Measurements from ENCODE around the gene ABHD8. TPM values are rescaled to one million over a fixed set of nuclear protein-coding genes. Genes with fewer than 3 reads are reported as not detected.

The ABHD8 gene
- total and polyA plus RNA-seq, 2 of the 13 experiments (the other 11 are each of a cell fraction or from before 2014, with no cell fraction given), result 6.3 to 7.2 TPM

DNA sequence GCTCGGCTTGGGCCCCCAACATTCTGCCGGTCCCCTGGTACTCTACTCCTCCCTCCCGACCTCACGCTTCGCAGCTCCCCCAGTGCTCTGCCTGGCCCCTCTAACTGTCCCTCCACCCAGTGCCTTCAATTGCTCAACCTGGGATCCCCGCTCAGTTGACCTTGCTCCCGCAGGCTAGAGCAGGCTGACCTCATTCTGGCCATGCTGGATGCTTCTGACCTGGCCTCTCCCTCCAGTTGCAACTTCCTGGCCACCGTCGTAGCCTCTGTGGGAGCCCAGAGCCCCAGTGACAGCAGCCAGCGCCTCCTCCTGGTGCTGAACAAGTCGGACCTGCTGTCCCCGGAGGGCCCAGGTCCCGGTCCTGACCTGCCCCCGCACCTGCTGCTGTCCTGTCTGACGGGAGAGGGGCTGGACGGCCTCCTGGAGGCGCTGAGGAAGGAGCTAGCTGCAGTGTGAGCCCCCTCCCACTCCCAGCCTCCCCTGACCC, 37.7 kb upstream of the ABHD8 start (continued):
- TF ChIP-seq, protein P1, sequence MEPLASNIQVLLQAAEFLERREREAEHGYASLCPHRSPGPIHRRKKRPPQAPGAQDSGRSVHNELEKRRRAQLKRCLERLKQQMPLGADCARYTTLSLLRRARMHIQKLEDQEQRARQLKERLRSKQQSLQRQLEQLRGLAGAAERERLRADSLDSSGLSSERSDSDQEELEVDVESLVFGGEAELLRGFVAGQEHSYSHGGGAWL (CRISPR knock-in tag; IDR thresholded peaks at IDR 0.05), result 0 out of 2 replicates have a peak, but pooled peaks have one; percentile 57
- TF ChIP-seq, protein P2, sequence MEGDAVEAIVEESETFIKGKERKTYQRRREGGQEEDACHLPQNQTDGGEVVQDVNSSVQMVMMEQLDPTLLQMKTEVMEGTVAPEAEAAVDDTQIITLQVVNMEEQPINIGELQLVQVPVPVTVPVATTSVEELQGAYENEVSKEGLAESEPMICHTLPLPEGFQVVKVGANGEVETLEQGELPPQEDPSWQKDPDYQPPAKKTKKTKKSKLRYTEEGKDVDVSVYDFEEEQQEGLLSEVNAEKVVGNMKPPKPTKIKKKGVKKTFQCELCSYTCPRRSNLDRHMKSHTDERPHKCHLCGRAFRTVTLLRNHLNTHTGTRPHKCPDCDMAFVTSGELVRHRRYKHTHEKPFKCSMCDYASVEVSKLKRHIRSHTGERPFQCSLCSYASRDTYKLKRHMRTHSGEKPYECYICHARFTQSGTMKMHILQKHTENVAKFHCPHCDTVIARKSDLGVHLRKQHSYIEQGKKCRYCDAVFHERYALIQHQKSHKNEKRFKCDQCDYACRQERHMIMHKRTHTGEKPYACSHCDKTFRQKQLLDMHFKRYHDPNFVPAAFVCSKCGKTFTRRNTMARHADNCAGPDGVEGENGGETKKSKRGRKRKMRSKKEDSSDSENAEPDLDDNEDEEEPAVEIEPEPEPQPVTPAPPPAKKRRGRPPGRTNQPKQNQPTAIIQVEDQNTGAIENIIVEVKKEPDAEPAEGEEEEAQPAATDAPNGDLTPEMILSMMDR (CRISPR knock-in tag; IDR thresholded peaks at IDR 0.05), result peak; percentile 63
- no peak for TF ChIP-seq GLI4 (CRISPR knock-in tag; IDR thresholded peaks at IDR 0.05; ENCODE audit: borderline replicate concordance)
- TF ChIP-seq, protein P3, sequence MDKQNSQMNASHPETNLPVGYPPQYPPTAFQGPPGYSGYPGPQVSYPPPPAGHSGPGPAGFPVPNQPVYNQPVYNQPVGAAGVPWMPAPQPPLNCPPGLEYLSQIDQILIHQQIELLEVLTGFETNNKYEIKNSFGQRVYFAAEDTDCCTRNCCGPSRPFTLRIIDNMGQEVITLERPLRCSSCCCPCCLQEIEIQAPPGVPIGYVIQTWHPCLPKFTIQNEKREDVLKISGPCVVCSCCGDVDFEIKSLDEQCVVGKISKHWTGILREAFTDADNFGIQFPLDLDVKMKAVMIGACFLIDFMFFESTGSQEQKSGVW (CRISPR knock-in tag; IDR thresholded peaks at IDR 0.05; ENCODE audit: borderline replicate concordance), result no peak
- no peak for TF ChIP-seq CHD4 (IDR thresholded peaks at IDR 0.05; ENCODE audit: borderline replicate concordance, low read length)
- TF ChIP-seq, protein P4, sequence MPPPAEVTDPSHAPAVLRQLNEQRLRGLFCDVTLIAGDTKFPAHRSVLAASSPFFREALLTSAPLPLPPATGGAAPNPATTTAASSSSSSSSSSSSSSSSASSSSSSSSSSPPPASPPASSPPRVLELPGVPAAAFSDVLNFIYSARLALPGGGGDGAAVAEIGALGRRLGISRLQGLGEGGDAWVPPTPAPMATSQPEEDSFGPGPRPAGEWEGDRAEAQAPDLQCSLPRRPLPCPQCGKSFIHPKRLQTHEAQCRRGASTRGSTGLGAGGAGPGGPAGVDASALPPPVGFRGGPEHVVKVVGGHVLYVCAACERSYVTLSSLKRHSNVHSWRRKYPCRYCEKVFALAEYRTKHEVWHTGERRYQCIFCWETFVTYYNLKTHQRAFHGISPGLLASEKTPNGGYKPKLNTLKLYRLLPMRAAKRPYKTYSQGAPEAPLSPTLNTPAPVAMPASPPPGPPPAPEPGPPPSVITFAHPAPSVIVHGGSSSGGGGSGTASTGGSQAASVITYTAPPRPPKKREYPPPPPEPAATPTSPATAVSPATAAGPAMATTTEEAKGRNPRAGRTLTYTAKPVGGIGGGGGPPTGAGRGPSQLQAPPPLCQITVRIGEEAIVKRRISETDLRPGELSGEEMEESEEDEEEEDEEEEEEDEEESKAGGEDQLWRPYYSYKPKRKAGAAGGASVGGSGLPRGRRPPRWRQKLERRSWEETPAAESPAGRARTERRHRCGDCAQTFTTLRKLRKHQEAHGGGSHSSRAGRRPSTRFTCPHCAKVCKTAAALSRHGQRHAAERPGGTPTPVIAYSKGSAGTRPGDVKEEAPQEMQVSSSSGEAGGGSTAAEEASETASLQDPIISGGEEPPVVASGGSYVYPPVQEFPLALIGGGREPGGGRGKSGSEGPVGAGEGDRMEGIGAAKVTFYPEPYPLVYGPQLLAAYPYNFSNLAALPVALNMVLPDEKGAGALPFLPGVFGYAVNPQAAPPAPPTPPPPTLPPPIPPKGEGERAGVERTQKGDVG (CRISPR knock-in tag; IDR thresholded peaks at IDR 0.05; ENCODE audit: borderline replicate concordance), result 0 out of 2 replicates have a peak, but pooled peaks have one; percentile 18
- no peak for TF ChIP-seq POLR2AphosphoS2 (IDR thresholded peaks at IDR 0.05; ENCODE audit: low read depth, low read length)
- TF ChIP-seq SIN3A (IDR thresholded peaks at IDR 0.05; ENCODE audit: borderline replicate concordance, low read depth, low read length), result no peak; the same call in 1 of the 2 replicates
- TF ChIP-seq ZFP1 (CRISPR knock-in tag; IDR thresholded peaks at IDR 0.05), result no peak
- no peak for TF ChIP-seq ATM (IDR thresholded peaks at IDR 0.05; ENCODE audit: borderline replicate concordance)
- TF ChIP-seq, protein P5, sequence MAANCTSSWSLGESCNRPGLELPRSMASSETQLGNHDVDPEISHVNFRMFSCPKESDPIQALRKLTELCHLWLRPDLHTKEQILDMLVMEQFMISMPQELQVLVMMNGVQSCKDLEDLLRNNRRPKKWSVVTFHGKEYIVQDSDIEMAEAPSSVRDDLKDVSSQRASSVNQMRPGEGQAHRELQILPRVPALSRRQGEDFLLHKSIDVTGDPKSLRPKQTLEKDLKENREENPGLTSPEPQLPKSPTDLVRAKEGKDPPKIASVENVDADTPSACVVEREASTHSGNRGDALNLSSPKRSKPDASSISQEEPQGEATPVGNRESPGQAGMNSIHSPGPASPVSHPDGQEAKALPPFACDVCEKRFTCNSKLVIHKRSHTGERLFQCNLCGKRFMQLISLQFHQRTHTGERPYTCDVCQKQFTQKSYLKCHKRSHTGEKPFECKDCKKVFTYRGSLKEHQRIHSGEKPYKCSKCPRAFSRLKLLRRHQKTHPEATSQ (CRISPR knock-in tag; IDR thresholded peaks at IDR 0.05; ENCODE audit: borderline replicate concordance), result no peak
- TF ChIP-seq, protein P6, sequence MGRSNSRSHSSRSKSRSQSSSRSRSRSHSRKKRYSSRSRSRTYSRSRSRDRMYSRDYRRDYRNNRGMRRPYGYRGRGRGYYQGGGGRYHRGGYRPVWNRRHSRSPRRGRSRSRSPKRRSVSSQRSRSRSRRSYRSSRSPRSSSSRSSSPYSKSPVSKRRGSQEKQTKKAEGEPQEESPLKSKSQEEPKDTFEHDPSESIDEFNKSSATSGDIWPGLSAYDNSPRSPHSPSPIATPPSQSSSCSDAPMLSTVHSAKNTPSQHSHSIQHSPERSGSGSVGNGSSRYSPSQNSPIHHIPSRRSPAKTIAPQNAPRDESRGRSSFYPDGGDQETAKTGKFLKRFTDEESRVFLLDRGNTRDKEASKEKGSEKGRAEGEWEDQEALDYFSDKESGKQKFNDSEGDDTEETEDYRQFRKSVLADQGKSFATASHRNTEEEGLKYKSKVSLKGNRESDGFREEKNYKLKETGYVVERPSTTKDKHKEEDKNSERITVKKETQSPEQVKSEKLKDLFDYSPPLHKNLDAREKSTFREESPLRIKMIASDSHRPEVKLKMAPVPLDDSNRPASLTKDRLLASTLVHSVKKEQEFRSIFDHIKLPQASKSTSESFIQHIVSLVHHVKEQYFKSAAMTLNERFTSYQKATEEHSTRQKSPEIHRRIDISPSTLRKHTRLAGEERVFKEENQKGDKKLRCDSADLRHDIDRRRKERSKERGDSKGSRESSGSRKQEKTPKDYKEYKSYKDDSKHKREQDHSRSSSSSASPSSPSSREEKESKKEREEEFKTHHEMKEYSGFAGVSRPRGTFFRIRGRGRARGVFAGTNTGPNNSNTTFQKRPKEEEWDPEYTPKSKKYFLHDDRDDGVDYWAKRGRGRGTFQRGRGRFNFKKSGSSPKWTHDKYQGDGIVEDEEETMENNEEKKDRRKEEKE (IDR thresholded peaks at IDR 0.05), result no peak
- TF ChIP-seq, protein P7, sequence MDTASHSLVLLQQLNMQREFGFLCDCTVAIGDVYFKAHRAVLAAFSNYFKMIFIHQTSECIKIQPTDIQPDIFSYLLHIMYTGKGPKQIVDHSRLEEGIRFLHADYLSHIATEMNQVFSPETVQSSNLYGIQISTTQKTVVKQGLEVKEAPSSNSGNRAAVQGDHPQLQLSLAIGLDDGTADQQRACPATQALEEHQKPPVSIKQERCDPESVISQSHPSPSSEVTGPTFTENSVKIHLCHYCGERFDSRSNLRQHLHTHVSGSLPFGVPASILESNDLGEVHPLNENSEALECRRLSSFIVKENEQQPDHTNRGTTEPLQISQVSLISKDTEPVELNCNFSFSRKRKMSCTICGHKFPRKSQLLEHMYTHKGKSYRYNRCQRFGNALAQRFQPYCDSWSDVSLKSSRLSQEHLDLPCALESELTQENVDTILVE (CRISPR knock-in tag; IDR thresholded peaks at IDR 0.05), result 0 out of 2 replicates have a peak, but pooled peaks have one; percentile 37
- peak; percentile 74 for TF ChIP-seq ZNF644 (CRISPR knock-in tag; IDR thresholded peaks at IDR 0.05; ENCODE audit: low read depth)
- TF ChIP-seq, protein P8, sequence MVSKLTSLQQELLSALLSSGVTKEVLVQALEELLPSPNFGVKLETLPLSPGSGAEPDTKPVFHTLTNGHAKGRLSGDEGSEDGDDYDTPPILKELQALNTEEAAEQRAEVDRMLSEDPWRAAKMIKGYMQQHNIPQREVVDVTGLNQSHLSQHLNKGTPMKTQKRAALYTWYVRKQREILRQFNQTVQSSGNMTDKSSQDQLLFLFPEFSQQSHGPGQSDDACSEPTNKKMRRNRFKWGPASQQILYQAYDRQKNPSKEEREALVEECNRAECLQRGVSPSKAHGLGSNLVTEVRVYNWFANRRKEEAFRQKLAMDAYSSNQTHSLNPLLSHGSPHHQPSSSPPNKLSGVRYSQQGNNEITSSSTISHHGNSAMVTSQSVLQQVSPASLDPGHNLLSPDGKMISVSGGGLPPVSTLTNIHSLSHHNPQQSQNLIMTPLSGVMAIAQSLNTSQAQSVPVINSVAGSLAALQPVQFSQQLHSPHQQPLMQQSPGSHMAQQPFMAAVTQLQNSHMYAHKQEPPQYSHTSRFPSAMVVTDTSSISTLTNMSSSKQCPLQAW (CRISPR knock-in tag; IDR thresholded peaks at IDR 0.05), result no peak
